Upper lobe of left lung (tissue), 6 donors: ENCODE results near the gene MAU2. TPM values are rescaled to one million over a fixed set of nuclear protein-coding genes. Genes with fewer than 3 reads are reported as not detected.
A peak's percentile ranks its signal among the peaks of the same experiment; 100 is the strongest.

Experiments
- ATAC-seq, 2 donors: fragments of 200-7000 bp; cut with Tn5 transposase; one replicate each; pipeline ENCODE4 v1.9.1; 2022; ENCODE audit warnings: mild to moderate bottlenecking in 2 of 2, moderate library complexity in 2 of 2; ENCODE audit not compliant: low FRiP score in 2 of 2
- DNase-seq, 2 donors: peaks; one replicate each; pipeline ENCODE4 v3.0.0-alpha.2; 2019 to 2020
- H3K27ac ChIP-seq, 4 donors: fragments of 200-600 bp; sonication (generic); one replicate each; pipeline ENCODE4 v1.5.1; 2016 to 2019
- H3K27me3 ChIP-seq, 4 donors: fragments of 200-600 bp; sonication (generic); one replicate each; pipeline ENCODE4 v1.5.1; 2017 to 2019
- H3K36me3 ChIP-seq, 4 donors: fragments of 200-600 bp; sonication (generic); one replicate each; pipeline ENCODE4 v1.5.1; 2016 to 2019
- H3K4me1 ChIP-seq, 4 donors: fragments of 200-600 bp; sonication (generic); one replicate each; pipeline ENCODE4 v1.5.1; 2018 to 2019
- H3K4me3 ChIP-seq, 4 donors: fragments of 200-600 bp; sonication (generic); one replicate each; pipeline ENCODE4 v1.5.1; 2017 to 2019; ENCODE audit warnings: mild to moderate bottlenecking in 2 of 4, moderate library complexity in 1 of 4
- H3K9me3 ChIP-seq, 4 donors: fragments of 200-600 bp; sonication (generic); one replicate each; pipeline ENCODE4 v1.5.1; 2018 to 2019
- EP300 ChIP-seq, 4 donors: sonication (generic); formaldehyde crosslinking; IDR thresholded peaks; one replicate each; pipeline ENCODE4 v1.5.1; 2017; ENCODE audit warnings: antibody characterized with exemption in 4 of 4, control low read depth in 2 of 4
- POLR2A ChIP-seq, 4 donors: fragments of 450-650 bp; IDR thresholded peaks; one replicate each; pipeline ENCODE4 v1.5.1; 2016 to 2017; ENCODE audit warnings: antibody characterized with exemption in 4 of 4, mild to moderate bottlenecking in 2 of 4
- POLR2AphosphoS5 ChIP-seq, 2 donors: sonication (generic); formaldehyde crosslinking; IDR thresholded peaks; one replicate each; pipeline ENCODE4 v1.5.1; 2017; ENCODE audit warnings: antibody characterized with exemption in 2 of 2
- WGBS, 2 donors: methylation state at CpG; one replicate each; pipeline ENCODE4 v1.1.5; 2017 to 2018; 5-methylcytosine and 5-hydroxymethylcytosine counted together
- total RNA-seq, 6 donors: library from RNA; depleted of rRNA in 4 of 6; stranded (reverse); fragments of >200 nt in 4 of 6; gene quantifications; one replicate each; pipeline versions ENCODE4 v1.1.0 to v1.2.1, GENCODE V29; 2016 to 2021
- TF ChIP-seq, protein P1 (sequence below), 6 experiments: fragments of 450-650 bp in 4 of 6; fragments of 200-600 bp in 2 of 6; sonication (generic) in 2 of 6; IDR thresholded peaks; one replicate each; pipeline ENCODE4 v1.5.1; 2016 to 2019; ENCODE audit warnings: antibody characterized with exemption in 6 of 6
- donor health status: DM: no; HTN: no; CAD: no; lungs with moderate emphysema.
- donor health status: DM: no; HTN: yes; CAD: no; lungs with severe emphysema.

MAU2 gene
- total RNA-seq, 6 donors from 2014 or later, result 42.3 to 166 (median 64.2) TPM

DNA sequence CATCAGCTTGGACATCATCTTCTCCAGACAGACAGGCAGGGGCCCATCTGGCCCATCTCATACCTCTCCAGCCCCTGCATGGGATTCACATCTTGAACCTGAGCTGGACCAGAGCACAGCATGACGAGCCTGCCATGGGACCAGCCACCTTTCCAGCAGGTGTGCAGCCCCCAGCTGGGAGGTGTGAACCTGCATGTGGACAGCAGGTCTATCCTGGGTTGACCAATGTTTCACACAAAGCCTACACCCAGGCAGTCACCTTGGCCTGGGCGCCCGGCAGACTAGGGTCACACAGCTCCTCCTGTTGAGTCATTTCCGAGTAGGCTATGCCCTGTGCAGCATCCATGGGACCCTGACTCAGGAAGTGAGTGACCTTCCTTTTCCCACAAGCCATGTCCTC, 41.4 kb downstream of the MAU2 start:
- no peak for ATAC-seq
- Histone ChIP-seq H3K27ac (no peak overlapping the region), H3K27me3 (no peaks in the 10 kb centered on the region), H3K4me1 (peaks cover 25 to 39% (median 32%) of the 10 kb centered on the region in 4 donors), H3K36me3 (peaks cover 0 to 10% (median 3%) of the 10 kb centered on the region in 4 donors), H3K9me3 (no peaks in the 10 kb centered on the region), H3K4me3 (no peak overlapping the region)
- no peak for TF ChIP-seq POLR2AphosphoS5 (IDR thresholded peaks at IDR 0.05)
- no peak for TF ChIP-seq POLR2A (IDR thresholded peaks at IDR 0.05)
- TF ChIP-seq EP300 (IDR thresholded peaks at IDR 0.05), result no peak
- TF ChIP-seq, protein P1, sequence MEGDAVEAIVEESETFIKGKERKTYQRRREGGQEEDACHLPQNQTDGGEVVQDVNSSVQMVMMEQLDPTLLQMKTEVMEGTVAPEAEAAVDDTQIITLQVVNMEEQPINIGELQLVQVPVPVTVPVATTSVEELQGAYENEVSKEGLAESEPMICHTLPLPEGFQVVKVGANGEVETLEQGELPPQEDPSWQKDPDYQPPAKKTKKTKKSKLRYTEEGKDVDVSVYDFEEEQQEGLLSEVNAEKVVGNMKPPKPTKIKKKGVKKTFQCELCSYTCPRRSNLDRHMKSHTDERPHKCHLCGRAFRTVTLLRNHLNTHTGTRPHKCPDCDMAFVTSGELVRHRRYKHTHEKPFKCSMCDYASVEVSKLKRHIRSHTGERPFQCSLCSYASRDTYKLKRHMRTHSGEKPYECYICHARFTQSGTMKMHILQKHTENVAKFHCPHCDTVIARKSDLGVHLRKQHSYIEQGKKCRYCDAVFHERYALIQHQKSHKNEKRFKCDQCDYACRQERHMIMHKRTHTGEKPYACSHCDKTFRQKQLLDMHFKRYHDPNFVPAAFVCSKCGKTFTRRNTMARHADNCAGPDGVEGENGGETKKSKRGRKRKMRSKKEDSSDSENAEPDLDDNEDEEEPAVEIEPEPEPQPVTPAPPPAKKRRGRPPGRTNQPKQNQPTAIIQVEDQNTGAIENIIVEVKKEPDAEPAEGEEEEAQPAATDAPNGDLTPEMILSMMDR (IDR thresholded peaks at IDR 0.05), result no peak
- DNase-seq, result no peak
- 96% methylated on average over 4 of the region's 4 CpGs; no CpG with 5 or more reads in 1 of the 2 donors for WGBS, 2 donors

DNA sequence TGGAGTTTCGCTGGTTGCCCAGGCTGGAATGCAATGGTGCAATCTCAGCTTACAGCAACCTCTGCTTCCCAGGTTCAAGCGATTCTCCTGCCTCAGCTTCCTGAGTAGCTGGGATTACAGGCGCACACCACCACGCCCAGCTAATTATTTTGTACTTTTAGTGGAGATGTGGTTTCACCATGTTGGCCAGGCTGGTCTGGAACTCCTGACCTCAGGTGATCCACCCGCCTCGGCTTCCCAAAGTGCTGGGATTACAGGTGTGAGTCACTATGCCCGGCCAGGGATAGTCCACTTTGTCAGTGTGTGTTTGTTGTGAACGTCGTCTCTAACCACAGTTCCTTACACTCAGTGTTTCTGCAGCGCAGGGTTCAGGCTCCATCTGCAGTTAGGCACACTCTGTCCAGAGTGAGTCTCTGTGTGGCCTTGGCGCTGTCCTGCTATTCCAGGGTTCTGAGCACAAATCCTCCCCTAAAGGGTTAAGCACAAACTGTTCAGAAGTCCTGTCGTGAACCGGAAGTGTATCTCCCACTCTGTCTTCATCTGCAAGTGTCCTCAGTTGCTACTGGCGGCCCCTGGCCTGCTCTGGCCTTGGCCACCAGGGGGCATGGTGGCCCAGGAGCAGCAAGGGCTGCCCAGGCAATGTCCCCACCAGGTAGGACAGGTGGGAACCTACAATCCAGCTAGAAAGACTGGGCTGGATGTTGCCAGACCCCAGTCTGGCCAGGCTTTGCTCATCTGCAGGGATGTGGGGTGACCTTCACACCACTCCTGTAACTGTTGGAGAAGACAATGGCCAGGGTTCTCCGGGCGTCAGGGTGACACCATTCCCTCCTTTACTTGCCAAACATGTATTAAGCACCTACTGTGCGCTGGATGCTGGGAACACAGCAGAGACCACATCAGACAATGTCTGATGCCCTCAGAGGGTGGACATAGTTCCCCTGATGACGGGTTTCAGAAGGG, 46.1 kb downstream of the MAU2 start:
- no peaks in the 10 kb centered on the region for H3K27me3 ChIP-seq
- peak overlapping the region in 1 of 4 donors; percentile 22 for H3K4me3 ChIP-seq
- WGBS, 2 donors, result 41 to 49% methylated on average over 16 to 18 of the region's 18 CpGs
- peaks cover 17 to 33% (median 22%) of the 10 kb centered on the region in 4 donors for H3K4me1 ChIP-seq
- no peaks in the 10 kb centered on the region for H3K36me3 ChIP-seq
- H3K27ac ChIP-seq, result peak overlapping the region in 3 of 4 donors; percentile 23 to 64 (median 45)
- no peaks in the 10 kb centered on the region for H3K9me3 ChIP-seq
- ATAC-seq (peak; percentile 90 to 93), DNase-seq (peak; percentile 89 to 91)
- TF ChIP-seq POLR2A (IDR thresholded peaks at IDR 0.05) (no peak), EP300 (IDR thresholded peaks at IDR 0.05) (no peak), POLR2AphosphoS5 (IDR thresholded peaks at IDR 0.05) (peak in 1 of 2 donors; percentile 52)
- TF ChIP-seq, protein P1 (IDR thresholded peaks at IDR 0.05), result peak; percentile 95 to 98 (median 97)

- TF ChIP-seq EP300 (IDR thresholded peaks at IDR 0.05) (no peak), POLR2A (IDR thresholded peaks at IDR 0.05) (no peak)
- Histone ChIP-seq H3K27ac (no peak overlapping the region), H3K9me3 (no peaks in the 10 kb centered on the region), H3K36me3 (no peaks in the 10 kb centered on the region), H3K4me3 (no peak overlapping the region), H3K4me1 (peaks cover 25 to 47% (median 34%) of the 10 kb centered on the region in 4 donors), H3K27me3 (no peaks in the 10 kb centered on the region)
- WGBS, 2 donors, result 71 to 92% methylated on average over 1 to 7 of the region's 7 CpGs
- ATAC-seq (no peak), DNase-seq (no peak)
Measured at GRCh38 chr19:19368087-19368486, 47.5 kb downstream of the MAU2 start.

DNA sequence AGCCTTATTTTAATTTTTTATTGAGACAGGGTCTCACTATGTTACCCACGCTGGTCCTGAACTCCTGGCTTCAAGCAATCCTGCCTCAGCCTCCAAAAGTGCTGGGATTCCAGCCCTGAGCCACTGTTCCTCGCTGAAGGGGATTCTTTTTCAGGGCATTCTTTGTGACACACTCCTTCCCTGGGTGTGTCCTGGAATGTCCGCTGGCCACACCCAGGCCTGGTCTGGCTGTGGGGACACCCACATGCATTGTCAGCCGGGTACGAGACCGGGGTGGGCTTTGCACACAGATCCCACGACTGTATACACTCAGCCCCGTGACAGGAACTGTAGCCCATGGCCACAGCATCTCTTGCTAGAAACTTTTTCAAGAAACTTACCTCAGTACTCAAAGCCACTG, 50.4 kb downstream of the MAU2 start:
- Histone ChIP-seq H3K4me1 (peaks cover 34 to 52% (median 36%) of the 10 kb centered on the region in 4 donors), H3K36me3 (no peaks in the 10 kb centered on the region), H3K27me3 (no peaks in the 10 kb centered on the region), H3K4me3 (no peak overlapping the region), H3K27ac (peak overlapping the region in 3 of 4 donors; percentile 36 to 90 (median 89)), H3K9me3 (no peaks in the 10 kb centered on the region)
- TF ChIP-seq EP300 (IDR thresholded peaks at IDR 0.05) (peak in 1 of 4 donors; percentile 8), POLR2AphosphoS5 (IDR thresholded peaks at IDR 0.05) (peak in 1 of 2 donors; percentile 7), POLR2A (IDR thresholded peaks at IDR 0.05) (no peak)
- TF ChIP-seq, protein P1 (IDR thresholded peaks at IDR 0.05), result no peak
- WGBS, 2 donors, result 53 to 62% methylated on average over 8 of the region's 8 CpGs
- DNase-seq (no peak), ATAC-seq (no peak)

- no peaks in the 10 kb centered on the region for H3K27me3 ChIP-seq
- peak overlapping the region in 3 of 4 donors; percentile 2 to 26 (median 21) for H3K4me3 ChIP-seq
- H3K9me3 ChIP-seq, result no peaks in the 10 kb centered on the region
- DNase-seq (peak in 1 of 2 donors; percentile 92), ATAC-seq (peak; percentile 92 to 93)
- peak; percentile 49 to 82 for TF ChIP-seq POLR2AphosphoS5 (IDR thresholded peaks at IDR 0.05)
- TF ChIP-seq EP300 (IDR thresholded peaks at IDR 0.05), result no peak
- TF ChIP-seq POLR2A (IDR thresholded peaks at IDR 0.05), result peak in 2 of 4 donors; percentile 28 to 61
- TF ChIP-seq, protein P1 (IDR thresholded peaks at IDR 0.05), result no peak
- peak overlapping the region; percentile 76 to 90 (median 89) for H3K27ac ChIP-seq
- H3K36me3 ChIP-seq, result no peaks in the 10 kb centered on the region
- H3K4me1 ChIP-seq, result peaks cover 35 to 56% (median 39%) of the 10 kb centered on the region in 4 donors
- WGBS, 2 donors, result 27 to 36% methylated on average over 8 of the region's 8 CpGs
Measured at GRCh38 chr19:19372656-19373416, 52.2 kb downstream of the MAU2 start.
